Stomach (tissue), 4 donors: ENCODE measurements around the gene CPT1B.

Source experiments
- CTCF ChIP-seq, 7 experiments: fragments of 450-650 bp in 4 of 7; fragments of 200-600 bp in 3 of 7; sonication (generic) in 3 of 7; IDR thresholded peaks; one replicate each; pipeline ENCODE4 v1.5.1; 2016 to 2019; ENCODE audit warnings: antibody characterized with exemption in 7 of 7, control low read depth in 2 of 7, mild to moderate bottlenecking in 1 of 7
- POLR2A ChIP-seq, 4 donors: fragments of 450-650 bp; IDR thresholded peaks; one replicate each; pipeline ENCODE4 v1.6.1; 2016; ENCODE audit warnings: antibody characterized with exemption in 4 of 4, control low read depth in 2 of 4, mild to moderate bottlenecking in 1 of 4, moderate library complexity in 1 of 4

- no peak for TF ChIP-seq CTCF (IDR thresholded peaks at IDR 0.05)
- no peak for TF ChIP-seq POLR2A (IDR thresholded peaks at IDR 0.05)
Measured at GRCh38 chr22:50544746-50545253, 33.4 kb downstream of the CPT1B start.
